Skeletal muscle satellite cell (primary cell): ENCODE measurements around the gene FOLH1.
"Not testable (repeated sequence)": the region's sequence is repeated elsewhere in the genome, so short reads cannot be mapped to it uniquely, and the experiment has no call there.

ENCODE experiments used
- H3K27me3 ChIP-seq: 2 replicates; pipeline ENCODE4 v1.7.0; 2013; ENCODE audit warnings: low read length; ENCODE audit not compliant: control insufficient read depth, insufficient read depth
- H3K36me3 ChIP-seq: 2 replicates; pipeline ENCODE4 v1.7.0; 2013; ENCODE audit warnings: mild to moderate bottlenecking, control low read depth, low read length; ENCODE audit not compliant: insufficient read depth
- H3K4me1 ChIP-seq: 2 replicates; pipeline ENCODE4 v1.7.0; 2013; ENCODE audit warnings: low read length; ENCODE audit not compliant: control insufficient read depth, insufficient read depth
- H3K4me2 ChIP-seq: 2 replicates; pipeline ENCODE4 v1.7.0; 2013; ENCODE audit warnings: mild to moderate bottlenecking, low read length
- H3K4me3 ChIP-seq: 2 replicates; pipeline ENCODE4 v1.7.0; 2013; ENCODE audit warnings: low read length
- H3K9ac ChIP-seq: 2 replicates; pipeline ENCODE4 v1.7.0; 2013; ENCODE audit warnings: mild to moderate bottlenecking, low read depth, low read length, moderate library complexity
- H3K9me3 ChIP-seq: replicated peaks from 2 replicates; pipeline ENCODE4 v1.7.0; 2013; ENCODE audit warnings: mild to moderate bottlenecking, control low read depth, low read length

FOLH1 gene

GRCh38 chr11:49174691-49175366 is 33.6 kb downstream of the FOLH1 start:
- H3K4me2 ChIP-seq, H3K4me1 ChIP-seq, H3K27me3 ChIP-seq, H3K9me3 ChIP-seq, H3K9ac ChIP-seq, H3K36me3 ChIP-seq, H3K4me3 ChIP-seq: not testable (repeated sequence)

- H3K9me3 ChIP-seq, H3K4me2 ChIP-seq, H3K36me3 ChIP-seq, H3K9ac ChIP-seq, H3K27me3 ChIP-seq, H3K4me1 ChIP-seq, H3K4me3 ChIP-seq: not testable (repeated sequence)
Measured at GRCh38 chr11:49171613-49172012, 36.8 kb downstream of the FOLH1 start.

DNA sequence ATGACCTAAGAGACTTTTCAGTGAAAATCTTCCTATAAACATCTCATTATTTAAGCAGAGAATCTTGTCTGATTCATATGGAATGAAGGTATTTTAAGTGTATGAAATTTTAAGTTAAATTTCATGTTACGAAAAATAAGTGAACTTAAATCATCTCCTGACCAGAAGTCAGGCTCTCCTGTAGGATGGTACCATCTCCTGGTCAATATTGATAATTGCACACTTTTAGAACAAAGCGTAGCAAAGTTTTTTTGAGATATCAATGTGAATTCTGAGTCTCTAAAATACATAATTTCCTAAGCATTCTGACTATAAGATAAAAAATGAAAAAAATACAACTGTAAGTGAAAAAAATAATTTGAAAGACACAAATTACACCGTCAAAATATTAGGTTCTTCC is 38.8 kb downstream of the FOLH1 start:
- not testable (repeated sequence) for H3K4me1 ChIP-seq, H3K27me3 ChIP-seq, H3K9ac ChIP-seq, H3K36me3 ChIP-seq, H3K9me3 ChIP-seq, H3K4me2 ChIP-seq, H3K4me3 ChIP-seq

GRCh38 chr11:49168992-49169391 is 39.4 kb downstream of the FOLH1 start:
- not testable (repeated sequence) for H3K27me3 ChIP-seq, H3K36me3 ChIP-seq, H3K9ac ChIP-seq, H3K4me3 ChIP-seq, H3K4me1 ChIP-seq, H3K4me2 ChIP-seq, H3K9me3 ChIP-seq

GRCh38 chr11:49151211-49151610 is 57.2 kb downstream of the FOLH1 start:
- no peaks in the 10 kb centered on the region for H3K36me3 ChIP-seq
- H3K9me3 ChIP-seq = no peaks in the 10 kb centered on the region
- no peaks in the 10 kb centered on the region for H3K4me1 ChIP-seq
- no peaks in the 10 kb centered on the region for H3K27me3 ChIP-seq
- no peak overlapping the region for H3K9ac ChIP-seq
- no peak overlapping the region for H3K4me2 ChIP-seq
- no peak overlapping the region for H3K4me3 ChIP-seq

- not testable (repeated sequence) for H3K9me3 ChIP-seq, H3K4me3 ChIP-seq, H3K36me3 ChIP-seq, H3K9ac ChIP-seq, H3K27me3 ChIP-seq, H3K4me2 ChIP-seq, H3K4me1 ChIP-seq
Measured at GRCh38 chr11:49102356-49102755, 106.0 kb downstream of the FOLH1 start.
